GM12801 (cell line): ENCODE measurements around the gene EDEM2.

ENCODE experiments used
- TF ChIP-seq, protein P1 (sequence below): IDR thresholded peaks from one replicate; pipeline ENCODE4 v1.5.1; 2011; ENCODE audit warnings: control low read depth; ENCODE audit not compliant: insufficient read length; ENCODE audit errors: extremely low read depth

The EDEM2 gene

GRCh38 chr20:35181731-35182130 is 34.6 kb upstream of the EDEM2 start:
- TF ChIP-seq, protein P1, sequence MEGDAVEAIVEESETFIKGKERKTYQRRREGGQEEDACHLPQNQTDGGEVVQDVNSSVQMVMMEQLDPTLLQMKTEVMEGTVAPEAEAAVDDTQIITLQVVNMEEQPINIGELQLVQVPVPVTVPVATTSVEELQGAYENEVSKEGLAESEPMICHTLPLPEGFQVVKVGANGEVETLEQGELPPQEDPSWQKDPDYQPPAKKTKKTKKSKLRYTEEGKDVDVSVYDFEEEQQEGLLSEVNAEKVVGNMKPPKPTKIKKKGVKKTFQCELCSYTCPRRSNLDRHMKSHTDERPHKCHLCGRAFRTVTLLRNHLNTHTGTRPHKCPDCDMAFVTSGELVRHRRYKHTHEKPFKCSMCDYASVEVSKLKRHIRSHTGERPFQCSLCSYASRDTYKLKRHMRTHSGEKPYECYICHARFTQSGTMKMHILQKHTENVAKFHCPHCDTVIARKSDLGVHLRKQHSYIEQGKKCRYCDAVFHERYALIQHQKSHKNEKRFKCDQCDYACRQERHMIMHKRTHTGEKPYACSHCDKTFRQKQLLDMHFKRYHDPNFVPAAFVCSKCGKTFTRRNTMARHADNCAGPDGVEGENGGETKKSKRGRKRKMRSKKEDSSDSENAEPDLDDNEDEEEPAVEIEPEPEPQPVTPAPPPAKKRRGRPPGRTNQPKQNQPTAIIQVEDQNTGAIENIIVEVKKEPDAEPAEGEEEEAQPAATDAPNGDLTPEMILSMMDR, result no peak

DNA sequence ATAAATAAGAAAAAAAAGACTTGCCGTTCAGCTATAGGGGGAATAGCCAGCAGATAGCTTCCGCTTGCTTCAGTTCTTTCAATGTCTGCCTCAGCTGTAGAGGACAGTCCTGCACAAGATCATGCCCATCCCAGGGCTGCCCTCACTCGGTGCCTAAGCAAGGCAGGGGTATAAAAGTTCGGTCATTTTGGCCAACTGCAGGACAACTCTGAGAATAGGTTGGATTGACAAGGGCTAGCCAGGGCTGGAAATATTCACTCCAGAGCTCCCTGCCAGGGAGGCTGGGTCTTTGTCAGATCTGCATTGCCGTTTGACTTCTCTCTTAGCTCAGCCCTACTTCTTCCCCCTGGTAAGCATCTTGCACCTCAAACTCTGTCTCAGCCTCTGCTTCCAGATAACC is 33.1 kb upstream of the EDEM2 start:
- TF ChIP-seq, protein P1, result no peak

- TF ChIP-seq, protein P1, result no peak
Observed at GRCh38 chr20:35179292-35180212, 32.4 kb upstream of the EDEM2 start.

DNA sequence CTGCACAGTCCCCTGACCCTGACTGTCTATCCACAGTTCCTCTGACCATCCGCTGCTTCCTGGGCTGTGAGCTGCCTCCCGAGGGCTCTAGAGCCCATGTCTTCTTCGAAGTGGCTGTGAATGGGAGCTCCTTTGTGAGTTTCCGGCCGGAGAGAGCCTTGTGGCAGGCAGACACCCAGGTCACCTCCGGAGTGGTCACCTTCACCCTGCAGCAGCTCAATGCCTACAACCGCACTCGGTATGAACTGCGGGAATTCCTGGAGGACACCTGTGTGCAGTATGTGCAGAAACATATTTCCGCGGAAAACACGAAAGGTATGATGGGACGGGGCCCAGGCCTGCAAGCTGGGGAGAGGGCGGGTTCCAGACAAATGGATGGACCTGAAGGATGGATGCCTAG is 29.0 kb upstream of the EDEM2 start:
- TF ChIP-seq, protein P1, result no peak

DNA sequence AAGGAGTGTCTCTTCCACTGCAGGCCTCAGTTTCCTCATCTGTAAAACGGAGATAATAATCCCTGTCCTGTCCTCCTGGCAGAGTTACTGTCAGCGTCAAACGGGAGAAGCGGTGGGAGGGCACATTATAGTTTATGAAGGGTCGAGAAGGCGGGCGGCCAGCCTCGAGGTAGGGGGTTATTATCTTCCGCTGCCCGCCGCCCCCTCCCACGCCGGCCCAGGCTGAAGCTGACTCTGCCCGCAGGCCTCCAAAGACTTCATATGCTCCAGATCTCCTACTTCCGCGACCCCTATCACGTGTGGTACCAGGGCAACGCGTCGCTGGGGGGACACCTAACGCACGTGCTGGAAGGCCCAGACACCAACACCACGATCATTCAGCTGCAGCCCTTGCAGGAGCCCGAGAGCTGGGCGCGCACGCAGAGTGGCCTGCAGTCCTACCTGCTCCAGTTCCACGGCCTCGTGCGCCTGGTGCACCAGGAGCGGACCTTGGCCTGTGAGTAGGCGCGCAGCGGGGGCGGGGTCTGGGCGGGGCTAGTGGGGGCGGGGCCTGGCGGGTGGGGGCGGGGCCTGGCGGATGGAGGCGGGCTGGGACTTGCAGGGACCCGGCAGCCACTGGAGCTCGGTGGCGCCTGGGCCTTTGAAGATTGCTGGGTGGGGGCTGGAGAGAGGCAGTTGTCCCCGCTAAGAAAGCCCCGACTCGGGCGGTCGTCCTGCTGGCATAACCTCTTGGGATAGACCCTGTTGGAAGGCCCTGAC is 27.5 kb upstream of the EDEM2 start:
- TF ChIP-seq, protein P1, result no peak

DNA sequence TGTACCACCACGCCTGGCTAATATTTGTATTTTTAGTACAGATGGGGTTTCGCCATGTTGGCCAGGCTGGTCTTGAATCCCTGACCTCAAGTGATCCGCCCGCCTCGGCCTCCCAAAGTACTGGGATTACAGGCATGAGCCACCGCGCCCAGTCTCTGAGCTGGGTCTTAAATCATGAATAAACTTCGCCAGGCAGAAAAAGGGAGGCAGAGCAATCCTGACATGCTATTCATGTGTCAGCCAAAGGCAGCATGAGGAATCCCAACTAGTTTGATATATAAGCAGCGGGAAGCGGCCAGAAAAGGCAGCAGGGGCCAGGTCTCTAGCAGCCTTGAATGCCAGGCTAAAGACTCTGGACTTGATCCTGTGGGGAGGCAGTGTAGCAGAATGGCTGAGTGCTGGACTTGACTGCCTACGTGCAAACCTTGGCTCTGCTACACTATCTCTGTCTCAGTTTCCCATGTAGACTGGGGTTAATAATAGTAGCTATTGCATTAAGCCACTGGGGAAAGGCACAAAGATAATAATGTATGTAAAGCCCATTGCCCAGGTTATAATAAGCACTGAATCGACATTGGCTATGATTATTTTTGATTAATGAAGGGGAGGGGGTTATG is 26.5 kb upstream of the EDEM2 start:
- TF ChIP-seq, protein P1, result no peak

- TF ChIP-seq, protein P1, result no peak
Observed at GRCh38 chr20:35172434-35172806, 25.3 kb upstream of the EDEM2 start.
